Measurements from ENCODE around the gene CD180. TPM values are rescaled to one million over a fixed set of nuclear protein-coding genes. Genes with fewer than 3 reads are reported as not detected.

CD180 gene
- total and polyA plus RNA-seq, 2 experiments from 2014 or later, result not detected

GRCh38 chr5:67160272-67160671 is 36.3 kb downstream of the CD180 start:
- no peak overlapping the region for H2AFZ ChIP-seq
- peak overlapping the region; percentile 51; the same call in 1 of the 2 replicates for H3K27ac ChIP-seq
- no peak for DNase-seq
- peaks cover 14% of the 10 kb centered on the region; the same call in 1 of the 2 replicates for H3F3A ChIP-seq (ENCODE audit: insufficient read depth)
- no peaks in the 10 kb centered on the region for H3K79me2 ChIP-seq (ENCODE audit: insufficient read depth)
- H3K36me3 ChIP-seq (ENCODE audit: low read depth), result no peaks in the 10 kb centered on the region
- peak overlapping the region; percentile 20 for H3K9ac ChIP-seq
- H3K4me3 ChIP-seq, result no peak overlapping the region
- H3K9me3 ChIP-seq (ENCODE audit: low read depth), result no peaks in the 10 kb centered on the region
- in situ Hi-C loops (cut with MboI), result no loop called here
- H3K4me2 ChIP-seq (ENCODE audit: unreplicated experiment), result no peak overlapping the region
- peaks cover 15% of the 10 kb centered on the region for H3K4me1 ChIP-seq (ENCODE audit: insufficient read depth)
- 74 to 84% methylated on average over 3 of the region's 3 CpGs for WGBS, 2 experiments (ENCODE audit: low coverage in 1 of 2, low lambda C conversion rate in 2 of 2, missing lambda C conversion rate in 2 of 2)
- H4K20me1 ChIP-seq (ENCODE audit: insufficient read depth), result no peaks in the 10 kb centered on the region
- H3K27me3 ChIP-seq (replicated peaks; ENCODE audit: insufficient read depth), result no peaks in the 10 kb centered on the region
- no peak for TF ChIP-seq EZH2 (IDR thresholded peaks at IDR 0.05; ENCODE audit: insufficient read depth, poor library complexity, severe bottlenecking)
- no peak for TF ChIP-seq EZH2phosphoT487 (IDR thresholded peaks at IDR 0.05; ENCODE audit: insufficient read depth, low read depth)
- H3K9me2 ChIP-seq (ENCODE audit: insufficient read depth), result no peaks in the 10 kb centered on the region

GRCh38 chr5:67156976-67157583 is 39.5 kb downstream of the CD180 start:
- no peaks in the 10 kb centered on the region for H3K79me2 ChIP-seq (ENCODE audit: insufficient read depth)
- TF ChIP-seq EZH2phosphoT487 (IDR thresholded peaks at IDR 0.05; ENCODE audit: insufficient read depth, low read depth) (no peak), EZH2 (IDR thresholded peaks at IDR 0.05; ENCODE audit: insufficient read depth, poor library complexity, severe bottlenecking) (no peak)
- H4K20me1 ChIP-seq (ENCODE audit: insufficient read depth), result no peaks in the 10 kb centered on the region
- WGBS, 2 experiments (ENCODE audit: low coverage in 1 of 2, low lambda C conversion rate in 2 of 2, missing lambda C conversion rate in 2 of 2), result 55 to 61% methylated on average over 5 of the region's 5 CpGs
- H3K4me2 ChIP-seq (ENCODE audit: unreplicated experiment), result no peak overlapping the region
- H3K36me3 ChIP-seq (ENCODE audit: low read depth), result 0 out of 2 replicates have a peak, but pooled peaks cover 11% of the 10 kb centered on the region
- H3K27ac ChIP-seq, result no peak overlapping the region
- no peak overlapping the region for H2AFZ ChIP-seq
- H3F3A ChIP-seq (ENCODE audit: insufficient read depth), result peaks cover 14% of the 10 kb centered on the region; the same call in 1 of the 2 replicates
- no peaks in the 10 kb centered on the region for H3K9me2 ChIP-seq (ENCODE audit: insufficient read depth)
- DNase-seq, result peak; percentile 50
- no peaks in the 10 kb centered on the region for H3K27me3 ChIP-seq (replicated peaks; ENCODE audit: insufficient read depth)
- no peak overlapping the region for H3K9ac ChIP-seq
- peaks cover 15% of the 10 kb centered on the region for H3K4me1 ChIP-seq (ENCODE audit: insufficient read depth)
- in situ Hi-C loops (cut with MboI), result loop anchor here (10.0 kb wide), 1 partner anchor 332 kb away; no protein-coding TSS in a partner anchor
- H3K4me3 ChIP-seq, result no peak overlapping the region
- H3K9me3 ChIP-seq (ENCODE audit: low read depth), result no peaks in the 10 kb centered on the region

GRCh38 chr5:67154556-67155206 is 41.9 kb downstream of the CD180 start:
- Histone ChIP-seq H4K20me1 (ENCODE audit: insufficient read depth) (no peaks in the 10 kb centered on the region), H3K9me2 (ENCODE audit: insufficient read depth) (no peaks in the 10 kb centered on the region), H2AFZ (no peak overlapping the region), H3F3A (ENCODE audit: insufficient read depth) (no peaks in the 10 kb centered on the region), H3K27me3 (replicated peaks; ENCODE audit: insufficient read depth) (no peaks in the 10 kb centered on the region), H3K9me3 (ENCODE audit: low read depth) (no peaks in the 10 kb centered on the region), H3K9ac (no peak overlapping the region), H3K4me1 (ENCODE audit: insufficient read depth) (no peaks in the 10 kb centered on the region), H3K27ac (no peak overlapping the region), H3K36me3 (ENCODE audit: low read depth) (0 out of 2 replicates have a peak, but pooled peaks cover 11% of the 10 kb centered on the region), H3K79me2 (ENCODE audit: insufficient read depth) (no peaks in the 10 kb centered on the region), H3K4me2 (ENCODE audit: unreplicated experiment) (no peak overlapping the region), H3K4me3 (no peak overlapping the region)
- WGBS, 2 experiments (ENCODE audit: low coverage in 1 of 2, low lambda C conversion rate in 2 of 2, missing lambda C conversion rate in 2 of 2), result 66 to 69% methylated on average over 5 of the region's 5 CpGs
- in situ Hi-C loops (cut with MboI), result loop anchor here (10.0 kb wide), 1 partner anchor 330 kb away; no protein-coding TSS in a partner anchor
- TF ChIP-seq EZH2phosphoT487 (IDR thresholded peaks at IDR 0.05; ENCODE audit: insufficient read depth, low read depth) (no peak), EZH2 (IDR thresholded peaks at IDR 0.05; ENCODE audit: insufficient read depth, poor library complexity, severe bottlenecking) (no peak)
- DNase-seq, result no peak

DNA sequence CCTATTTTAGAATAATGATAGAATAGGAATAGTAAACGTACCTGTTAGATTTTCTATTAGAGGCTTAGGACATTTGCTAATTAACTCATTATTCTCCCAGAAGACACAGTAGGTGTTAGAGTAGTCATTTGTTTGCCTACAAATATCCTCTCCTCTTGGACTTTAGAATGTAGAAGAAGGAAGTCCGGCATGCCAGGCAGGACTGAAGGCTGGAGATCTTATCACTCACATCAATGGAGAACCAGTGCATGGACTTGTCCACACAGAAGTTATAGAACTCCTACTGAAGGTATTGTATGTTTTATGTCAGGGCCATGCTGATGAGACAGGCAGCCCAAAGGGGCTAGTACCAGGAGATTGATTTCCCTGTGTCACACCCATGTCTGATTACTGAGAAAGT is 43.3 kb downstream of the CD180 start:
- Histone ChIP-seq H3F3A (ENCODE audit: insufficient read depth) (no peaks in the 10 kb centered on the region), H3K9ac (no peak overlapping the region), H3K9me2 (ENCODE audit: insufficient read depth) (no peaks in the 10 kb centered on the region), H3K4me2 (ENCODE audit: unreplicated experiment) (no peak overlapping the region), H3K79me2 (ENCODE audit: insufficient read depth) (no peaks in the 10 kb centered on the region), H3K27ac (no peak overlapping the region), H3K4me1 (ENCODE audit: insufficient read depth) (no peaks in the 10 kb centered on the region), H3K4me3 (no peak overlapping the region), H4K20me1 (ENCODE audit: insufficient read depth) (no peaks in the 10 kb centered on the region), H2AFZ (no peak overlapping the region), H3K9me3 (ENCODE audit: low read depth) (no peaks in the 10 kb centered on the region), H3K36me3 (ENCODE audit: low read depth) (0 out of 2 replicates have a peak, but pooled peaks cover 11% of the 10 kb centered on the region), H3K27me3 (replicated peaks; ENCODE audit: insufficient read depth) (no peaks in the 10 kb centered on the region)
- 91 to 98% methylated on average over 2 of the region's 2 CpGs for WGBS, 2 experiments (ENCODE audit: low coverage in 1 of 2, low lambda C conversion rate in 2 of 2, missing lambda C conversion rate in 2 of 2)
- in situ Hi-C loops (cut with MboI), result loop anchor here (10.0 kb wide), 1 partner anchor 328 kb away; no protein-coding TSS in a partner anchor
- TF ChIP-seq EZH2 (IDR thresholded peaks at IDR 0.05; ENCODE audit: insufficient read depth, poor library complexity, severe bottlenecking) (no peak), EZH2phosphoT487 (IDR thresholded peaks at IDR 0.05; ENCODE audit: insufficient read depth, low read depth) (no peak)
- DNase-seq, result no peak
